Measurements from ENCODE around the gene RAD51AP1.

DNA sequence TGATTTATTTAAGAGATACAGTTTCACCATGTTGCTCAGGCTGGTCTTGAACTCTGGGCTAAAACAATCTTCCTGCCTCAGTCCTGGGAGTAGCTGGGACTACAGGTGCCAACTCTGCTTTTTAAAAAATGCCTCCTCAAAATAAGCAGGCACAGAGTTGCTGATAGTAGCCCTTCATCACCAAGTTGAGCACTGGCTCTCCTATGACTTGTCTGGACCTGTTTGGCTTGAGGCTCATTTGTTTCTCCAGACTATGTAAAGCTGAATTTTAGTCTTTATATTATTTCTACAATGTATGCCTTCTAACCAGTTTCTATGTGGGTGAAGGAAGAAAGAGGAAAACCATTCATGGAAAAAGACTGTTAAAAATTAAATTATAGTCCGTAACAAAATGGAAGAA, 39.5 kb upstream of the RAD51AP1 start:
- TF ChIP-seq, protein P1, sequence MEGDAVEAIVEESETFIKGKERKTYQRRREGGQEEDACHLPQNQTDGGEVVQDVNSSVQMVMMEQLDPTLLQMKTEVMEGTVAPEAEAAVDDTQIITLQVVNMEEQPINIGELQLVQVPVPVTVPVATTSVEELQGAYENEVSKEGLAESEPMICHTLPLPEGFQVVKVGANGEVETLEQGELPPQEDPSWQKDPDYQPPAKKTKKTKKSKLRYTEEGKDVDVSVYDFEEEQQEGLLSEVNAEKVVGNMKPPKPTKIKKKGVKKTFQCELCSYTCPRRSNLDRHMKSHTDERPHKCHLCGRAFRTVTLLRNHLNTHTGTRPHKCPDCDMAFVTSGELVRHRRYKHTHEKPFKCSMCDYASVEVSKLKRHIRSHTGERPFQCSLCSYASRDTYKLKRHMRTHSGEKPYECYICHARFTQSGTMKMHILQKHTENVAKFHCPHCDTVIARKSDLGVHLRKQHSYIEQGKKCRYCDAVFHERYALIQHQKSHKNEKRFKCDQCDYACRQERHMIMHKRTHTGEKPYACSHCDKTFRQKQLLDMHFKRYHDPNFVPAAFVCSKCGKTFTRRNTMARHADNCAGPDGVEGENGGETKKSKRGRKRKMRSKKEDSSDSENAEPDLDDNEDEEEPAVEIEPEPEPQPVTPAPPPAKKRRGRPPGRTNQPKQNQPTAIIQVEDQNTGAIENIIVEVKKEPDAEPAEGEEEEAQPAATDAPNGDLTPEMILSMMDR (IDR thresholded peaks at IDR 0.05), result no peak
- no peak for TF ChIP-seq POLR2A (IDR thresholded peaks at IDR 0.05)
